ENCODE data around the gene KRT1.

DNA sequence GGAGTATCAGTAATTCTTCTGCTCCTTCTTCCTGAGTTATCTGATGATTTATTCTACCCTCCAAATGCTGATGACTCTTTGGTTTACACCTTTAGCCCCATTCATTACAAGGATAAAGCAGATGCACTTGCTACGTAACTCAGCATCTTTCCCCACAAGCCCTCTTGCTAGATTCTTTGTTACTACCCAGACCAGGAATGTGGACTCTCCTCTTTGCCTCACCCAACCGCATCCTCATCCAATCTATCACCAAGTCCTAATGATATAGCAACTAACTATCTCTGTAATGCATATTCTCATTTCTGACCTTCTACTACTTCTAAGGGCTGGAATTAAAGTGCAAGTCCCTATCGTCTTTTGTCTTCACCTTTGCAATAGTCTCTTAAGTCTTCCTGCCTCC, 9.2 kb downstream of the KRT1 start:
- TF ChIP-seq, protein P1, sequence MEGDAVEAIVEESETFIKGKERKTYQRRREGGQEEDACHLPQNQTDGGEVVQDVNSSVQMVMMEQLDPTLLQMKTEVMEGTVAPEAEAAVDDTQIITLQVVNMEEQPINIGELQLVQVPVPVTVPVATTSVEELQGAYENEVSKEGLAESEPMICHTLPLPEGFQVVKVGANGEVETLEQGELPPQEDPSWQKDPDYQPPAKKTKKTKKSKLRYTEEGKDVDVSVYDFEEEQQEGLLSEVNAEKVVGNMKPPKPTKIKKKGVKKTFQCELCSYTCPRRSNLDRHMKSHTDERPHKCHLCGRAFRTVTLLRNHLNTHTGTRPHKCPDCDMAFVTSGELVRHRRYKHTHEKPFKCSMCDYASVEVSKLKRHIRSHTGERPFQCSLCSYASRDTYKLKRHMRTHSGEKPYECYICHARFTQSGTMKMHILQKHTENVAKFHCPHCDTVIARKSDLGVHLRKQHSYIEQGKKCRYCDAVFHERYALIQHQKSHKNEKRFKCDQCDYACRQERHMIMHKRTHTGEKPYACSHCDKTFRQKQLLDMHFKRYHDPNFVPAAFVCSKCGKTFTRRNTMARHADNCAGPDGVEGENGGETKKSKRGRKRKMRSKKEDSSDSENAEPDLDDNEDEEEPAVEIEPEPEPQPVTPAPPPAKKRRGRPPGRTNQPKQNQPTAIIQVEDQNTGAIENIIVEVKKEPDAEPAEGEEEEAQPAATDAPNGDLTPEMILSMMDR (conservative IDR thresholded peaks at IDR 0.05; ENCODE audit: low read length): no peak
- no peak for TF ChIP-seq EZH2phosphoT487 (IDR thresholded peaks at IDR 0.05; ENCODE audit: borderline replicate concordance, low read depth, low read length)

Measured in OCI-LY7 (cell line).